LNCAP (cell line): ENCODE data around the gene UBE4A.

ENCODE experiments used
- CTCF ChIP-seq: fragments of 450-650 bp; IDR thresholded peaks from 2 replicates; pipeline ENCODE4 v1.5.1; 2017; ENCODE audit warnings: mild to moderate bottlenecking

Gene UBE4A

GRCh38 chr11:118406599-118407166, 47.3 kb downstream of the UBE4A start:
- TF ChIP-seq CTCF: no peak

- TF ChIP-seq CTCF: no peak
Measured at GRCh38 chr11:118410055-118410745, 50.8 kb downstream of the UBE4A start.

GRCh38 chr11:118411530-118411929, 52.1 kb downstream of the UBE4A start:
- TF ChIP-seq CTCF: no peak

GRCh38 chr11:118412921-118413320, 53.5 kb downstream of the UBE4A start:
- no peak for TF ChIP-seq CTCF

- TF ChIP-seq CTCF: no peak
Measured at GRCh38 chr11:118415062-118415738, 55.8 kb downstream of the UBE4A start.

- no peak for TF ChIP-seq CTCF
Measured at GRCh38 chr11:118415739-118416068, 56.3 kb downstream of the UBE4A start.

- no peak for TF ChIP-seq CTCF
Measured at GRCh38 chr11:118417801-118418200, 58.4 kb downstream of the UBE4A start.
